ENCODE measurements around the gene SYCE1. TPM values are rescaled to one million over a fixed set of nuclear protein-coding genes. Genes with fewer than 3 reads are reported as not detected.
"Not testable (repeated sequence)": the region's sequence is repeated elsewhere in the genome, so short reads cannot be mapped to it uniquely, and the experiment has no call there.

Gene SYCE1
- total RNA-seq, 2 donors from 2014 or later: 1.0 to 2.0 TPM

DNA sequence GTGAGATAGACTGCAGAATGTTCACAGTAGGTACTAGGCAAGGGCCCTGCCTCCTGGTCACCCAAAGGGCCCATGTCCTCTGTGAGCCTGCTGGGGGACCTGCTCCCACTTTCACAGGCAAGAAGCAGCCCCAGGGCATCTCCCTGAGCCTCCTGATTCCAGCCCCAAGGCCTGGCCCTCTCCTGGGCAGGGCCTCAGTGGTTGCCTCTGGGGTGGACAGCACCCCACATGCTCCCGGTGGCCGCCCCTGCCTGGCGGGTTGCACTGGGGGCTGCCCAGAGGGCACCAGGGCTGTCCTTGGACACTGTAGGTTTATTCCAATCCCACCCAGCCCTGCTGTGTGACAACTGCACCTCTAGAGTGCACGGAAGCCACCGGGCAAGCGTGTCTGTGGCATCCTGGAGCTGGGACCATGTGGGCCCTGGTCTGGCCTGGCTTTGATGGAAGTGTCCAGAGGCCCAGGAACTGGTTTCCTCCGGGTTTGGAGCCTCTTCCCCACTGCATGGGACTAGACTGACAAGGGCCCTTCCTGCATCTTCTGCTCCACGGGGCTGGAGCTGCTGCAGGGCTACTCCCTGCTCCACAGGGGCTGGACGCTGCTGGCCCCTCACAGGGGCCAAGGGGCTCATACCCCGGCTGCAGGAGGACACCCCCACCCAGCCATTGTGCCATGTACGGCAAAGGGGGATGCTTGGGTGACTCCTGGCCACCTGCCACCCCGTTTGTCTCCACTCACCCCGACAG, 25.0 kb upstream of the SYCE1 start:
- DNase-seq: no peak
- TF ChIP-seq, protein P1, sequence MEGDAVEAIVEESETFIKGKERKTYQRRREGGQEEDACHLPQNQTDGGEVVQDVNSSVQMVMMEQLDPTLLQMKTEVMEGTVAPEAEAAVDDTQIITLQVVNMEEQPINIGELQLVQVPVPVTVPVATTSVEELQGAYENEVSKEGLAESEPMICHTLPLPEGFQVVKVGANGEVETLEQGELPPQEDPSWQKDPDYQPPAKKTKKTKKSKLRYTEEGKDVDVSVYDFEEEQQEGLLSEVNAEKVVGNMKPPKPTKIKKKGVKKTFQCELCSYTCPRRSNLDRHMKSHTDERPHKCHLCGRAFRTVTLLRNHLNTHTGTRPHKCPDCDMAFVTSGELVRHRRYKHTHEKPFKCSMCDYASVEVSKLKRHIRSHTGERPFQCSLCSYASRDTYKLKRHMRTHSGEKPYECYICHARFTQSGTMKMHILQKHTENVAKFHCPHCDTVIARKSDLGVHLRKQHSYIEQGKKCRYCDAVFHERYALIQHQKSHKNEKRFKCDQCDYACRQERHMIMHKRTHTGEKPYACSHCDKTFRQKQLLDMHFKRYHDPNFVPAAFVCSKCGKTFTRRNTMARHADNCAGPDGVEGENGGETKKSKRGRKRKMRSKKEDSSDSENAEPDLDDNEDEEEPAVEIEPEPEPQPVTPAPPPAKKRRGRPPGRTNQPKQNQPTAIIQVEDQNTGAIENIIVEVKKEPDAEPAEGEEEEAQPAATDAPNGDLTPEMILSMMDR (IDR thresholded peaks at IDR 0.05): no peak
- TF ChIP-seq POLR2A (IDR thresholded peaks at IDR 0.05): no peak
- Histone ChIP-seq H3K9me3 (no peaks in the 10 kb centered on the region), H3K4me3 (no peak overlapping the region), H3K4me1 (no peaks in the 10 kb centered on the region), H3K36me3 (replicated peaks in 1 of 2; ENCODE audit: insufficient read depth in 1 of 2, low read depth in 2 of 2) (no peaks in the 10 kb centered on the region), H3K27me3 (no peaks in the 10 kb centered on the region), H3K27ac (no peak overlapping the region)
- intact Hi-C loops (cut with DNase I): no loop called here
- 51 to 69% methylated on average over 9 to 11 of the region's 13 CpGs for WGBS, 2 donors
- ATAC-seq: no peak

DNA sequence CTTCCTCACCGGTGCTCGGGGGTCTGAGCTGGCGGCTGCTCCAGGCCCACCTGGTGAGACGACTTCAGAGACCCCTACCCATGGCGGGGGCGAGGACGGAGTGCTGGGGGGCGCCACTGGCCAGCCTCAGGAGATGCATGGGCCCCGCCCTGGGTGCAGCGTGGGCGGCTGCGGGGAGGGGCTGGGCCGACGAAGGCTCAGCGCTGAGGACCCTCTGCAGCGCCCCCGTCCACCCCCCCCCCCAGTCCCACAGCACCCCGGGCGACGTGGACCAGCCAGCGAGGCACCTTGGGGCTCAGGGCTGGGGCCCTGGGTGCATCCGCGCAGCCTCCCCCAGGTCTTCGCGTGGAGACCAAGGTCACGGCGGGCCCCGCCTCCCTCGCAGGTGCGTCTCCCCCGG, 11.7 kb upstream of the SYCE1 start:
- H3K9me3 ChIP-seq; intact Hi-C loops (cut with DNase I); ATAC-seq; H3K4me3 ChIP-seq; H3K27me3 ChIP-seq; H3K27ac ChIP-seq; H3K4me1 ChIP-seq; DNase-seq; H3K36me3 ChIP-seq (replicated peaks in 1 of 2; ENCODE audit: insufficient read depth in 1 of 2, low read depth in 2 of 2): not testable (repeated sequence)
- WGBS, 2 donors: 77% methylated on average over 5 of the region's 31 CpGs; no CpG with 5 or more reads in 1 of the 2 donors

DNA sequence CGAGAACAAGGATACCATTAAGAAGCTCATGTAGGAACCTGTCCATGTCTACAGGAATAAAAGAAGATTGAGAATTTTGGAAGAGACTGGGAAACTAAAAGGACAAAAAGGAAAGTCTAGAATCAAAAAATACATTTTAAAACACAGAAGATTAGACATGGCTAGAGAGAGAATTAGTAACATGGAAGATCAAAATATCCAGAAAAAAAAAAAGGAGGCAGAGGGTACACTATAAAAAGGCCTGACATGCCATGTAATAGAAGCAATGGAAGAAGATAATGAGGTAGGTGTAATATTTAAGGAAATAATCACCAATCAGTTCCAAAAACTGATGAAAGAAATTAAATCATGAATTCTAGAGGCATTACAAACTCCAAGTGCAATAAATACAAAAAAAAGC, 8.1 kb upstream of the SYCE1 start:
- DNase-seq; ATAC-seq; H3K9me3 ChIP-seq; intact Hi-C loops (cut with DNase I); H3K4me3 ChIP-seq; H3K4me1 ChIP-seq; H3K27ac ChIP-seq; H3K36me3 ChIP-seq (replicated peaks in 1 of 2; ENCODE audit: insufficient read depth in 1 of 2, low read depth in 2 of 2); H3K27me3 ChIP-seq: not testable (repeated sequence)
- 71 to 84% methylated on average over 1 of the region's 1 CpG for WGBS, 2 donors

DNA sequence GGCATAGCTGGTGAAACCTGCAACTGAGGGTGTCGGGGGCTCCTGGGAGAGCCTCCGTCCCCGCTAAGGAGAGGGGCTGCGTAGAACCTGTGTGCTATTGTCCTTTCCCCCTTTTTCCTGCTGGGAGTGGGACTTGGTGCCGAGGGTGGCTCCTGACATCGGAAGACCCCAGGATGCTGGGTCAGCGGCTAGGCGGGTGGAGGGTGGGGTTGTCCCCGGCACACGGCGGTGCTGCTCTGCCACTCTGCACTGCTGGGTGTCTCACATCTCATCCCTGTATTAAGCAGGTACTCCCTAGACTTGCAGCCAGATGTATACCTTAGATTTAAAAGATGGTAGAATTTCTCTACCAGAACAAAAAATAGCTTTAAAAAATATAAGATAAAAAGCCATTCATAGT, 6.7 kb upstream of the SYCE1 start:
- H3K9me3 ChIP-seq; DNase-seq; H3K27ac ChIP-seq; H3K27me3 ChIP-seq; ATAC-seq; H3K4me1 ChIP-seq; H3K4me3 ChIP-seq; intact Hi-C loops (cut with DNase I); H3K36me3 ChIP-seq (replicated peaks in 1 of 2; ENCODE audit: insufficient read depth in 1 of 2, low read depth in 2 of 2): not testable (repeated sequence)
- 88 to 93% methylated on average over 9 to 11 of the region's 11 CpGs for WGBS, 2 donors

DNA sequence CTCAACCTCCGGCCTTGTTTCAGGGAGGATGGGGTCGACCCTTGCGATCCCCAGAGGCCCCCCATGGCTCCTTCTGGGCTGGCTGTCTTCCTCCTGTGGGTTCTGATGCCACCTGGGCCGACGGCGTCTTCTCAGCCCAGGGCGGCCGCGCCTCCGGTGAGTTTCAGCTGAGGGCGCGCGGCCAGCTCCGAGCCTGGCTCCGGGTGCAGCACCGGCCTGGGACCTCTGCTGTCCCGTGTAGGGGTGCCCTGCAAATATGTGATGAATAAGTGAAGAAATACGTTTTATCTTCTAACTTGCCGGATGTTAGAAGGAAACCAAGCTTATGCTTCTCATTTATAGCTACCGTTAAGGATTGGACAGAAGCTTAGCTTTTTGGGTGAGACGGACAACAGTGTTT, 4.4 kb upstream of the SYCE1 start:
- WGBS, 2 donors: 43% methylated on average over 15 of the region's 21 CpGs; no CpG with 5 or more reads in 1 of the 2 donors
- ATAC-seq; H3K4me3 ChIP-seq; intact Hi-C loops (cut with DNase I); H3K27me3 ChIP-seq; H3K4me1 ChIP-seq; H3K36me3 ChIP-seq (replicated peaks in 1 of 2; ENCODE audit: insufficient read depth in 1 of 2, low read depth in 2 of 2); H3K27ac ChIP-seq; DNase-seq; H3K9me3 ChIP-seq: not testable (repeated sequence)

DNA sequence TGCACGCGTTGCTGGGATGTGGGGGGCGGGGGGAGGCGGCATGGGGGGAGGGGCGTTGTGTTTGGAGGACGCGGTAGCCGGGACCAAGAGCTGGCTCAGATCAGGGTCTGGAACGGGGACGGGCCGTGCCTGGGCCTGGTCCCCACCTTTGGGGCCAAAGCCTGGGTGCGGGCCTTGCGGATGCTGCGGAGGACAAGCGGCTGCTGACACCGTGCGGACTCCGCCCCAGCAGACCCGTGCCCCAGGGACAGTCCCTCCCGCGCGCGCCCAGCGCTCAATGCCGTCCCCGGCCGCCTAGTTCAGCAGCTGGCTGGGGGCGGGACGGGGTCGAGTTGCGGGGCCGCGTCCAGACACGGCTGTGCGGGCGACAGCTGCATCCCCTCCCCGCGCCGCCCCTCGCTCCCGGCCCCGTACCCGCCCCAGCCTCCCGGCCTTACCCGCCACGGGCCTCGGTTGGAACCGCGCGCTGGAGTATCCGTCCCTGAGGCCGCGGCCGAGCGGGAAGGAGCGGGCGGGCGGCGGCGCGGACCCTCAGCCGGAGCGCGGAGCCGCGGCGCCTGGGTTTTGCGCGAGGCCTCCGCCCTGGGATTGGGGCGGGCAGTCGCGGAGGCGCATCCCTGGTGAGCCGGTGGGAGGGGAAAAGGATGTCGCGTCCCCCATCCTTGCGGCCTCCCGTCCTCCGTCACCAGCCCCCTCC, 3.6 kb upstream of the SYCE1 start:
- H3K9me3 ChIP-seq; intact Hi-C loops (cut with DNase I); H3K4me3 ChIP-seq; H3K4me1 ChIP-seq; ATAC-seq; H3K27ac ChIP-seq; DNase-seq; H3K36me3 ChIP-seq (replicated peaks in 1 of 2; ENCODE audit: insufficient read depth in 1 of 2, low read depth in 2 of 2); H3K27me3 ChIP-seq: not testable (repeated sequence)
- WGBS, 2 donors: no CpG with 5 or more reads among the region's 80 CpGs

DNA sequence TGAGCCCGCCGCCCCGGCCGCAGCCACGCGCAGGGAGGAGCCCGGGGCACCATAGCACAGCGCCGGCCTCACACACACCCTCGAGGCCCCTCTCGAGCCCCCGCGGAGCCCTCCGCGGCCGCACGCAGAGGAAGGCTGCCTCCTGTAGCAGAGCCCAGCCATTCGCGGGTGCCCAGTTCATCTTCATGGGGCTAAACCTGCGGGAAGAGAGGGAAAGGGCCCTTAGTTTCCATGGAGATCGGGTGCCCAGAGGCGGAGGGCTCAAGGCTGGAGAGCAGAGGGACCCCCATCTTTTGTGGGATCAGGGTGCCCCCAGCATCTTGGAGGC, 2.9 kb upstream of the SYCE1 start:
- TF ChIP-seq, protein P1 (IDR thresholded peaks at IDR 0.05): no peak
- no peak for TF ChIP-seq POLR2A (IDR thresholded peaks at IDR 0.05)
- Histone ChIP-seq H3K4me1 (no peaks in the 10 kb centered on the region), H3K9me3 (no peaks in the 10 kb centered on the region), H3K27me3 (no peaks in the 10 kb centered on the region), H3K4me3 (no peak overlapping the region), H3K27ac (no peak overlapping the region), H3K36me3 (replicated peaks in 1 of 2; ENCODE audit: insufficient read depth in 1 of 2, low read depth in 2 of 2) (no peaks in the 10 kb centered on the region)
- intact Hi-C loops (cut with DNase I): no loop called here
- 83 to 96% methylated on average over 22 of the region's 22 CpGs for WGBS, 2 donors
- no peak for DNase-seq
- ATAC-seq: no peak

Measured in body of pancreas (tissue), 4 donors.